SK-N-SH (cell line): ENCODE data around the gene CIB4. TPM values are rescaled to one million over a fixed set of nuclear protein-coding genes. Genes with fewer than 3 reads are reported as not detected.

Experiments used
- CTCF ChIA-PET: fragments of 300-600, 350-600 bp; formaldehyde crosslinking; extraction: SDS; loops from one replicate; lab custom pipeline; 2021; lab: Yijun Ruan, JAX
- POLR2A ChIA-PET: fragments of 350-600 bp; sonication (Branson Sonifier 250); formaldehyde crosslinking; extraction: SDS; loops from one replicate; lab custom pipeline; 2020; ENCODE audit warnings: antibody characterized with exemption, inconsistent platforms; lab: Yijun Ruan, JAX
- DNase-seq: peaks from one replicate; pipeline ENCODE4 v3.0.0; 2012
- H2AFZ ChIP-seq: fragments of 200-600 bp; sonication (generic); 2 replicates; pipeline ENCODE4 v1.8.1; 2016; ENCODE audit warnings: antibody characterized with exemption, mild to moderate bottlenecking, low read depth
- H3F3A ChIP-seq: fragments of 200-600 bp; sonication (generic); replicated peaks from 2 replicates; pipeline ENCODE3; 2016; ENCODE audit warnings: antibody characterized with exemption, mild to moderate bottlenecking; ENCODE audit not compliant: insufficient read depth
- H3K27ac ChIP-seq, 2 experiments: fragments of 200-500 bp in 1 of 2; fragments of 200-600 bp in 1 of 2; sonication (Bioruptor generic) in 1 of 2; sonication (generic), shearing (Covaris generic) in 1 of 2; 2 replicates each; pipeline versions ENCODE4 v1.5.1 to v1.6.1; 2014 to 2016; ENCODE audit warnings: low read depth in 2 of 2, inconsistent platforms in 1 of 2, low read length in 1 of 2, mild to moderate bottlenecking in 1 of 2, mixed read lengths in 1 of 2
- H3K27me3 ChIP-seq: fragments of 200-600 bp; sonication (generic), shearing (Covaris generic); 2 replicates; pipeline ENCODE4 v1.6.1; 2016; ENCODE audit warnings: mixed run types; ENCODE audit not compliant: insufficient read depth
- H3K36me3 ChIP-seq, 2 experiments: fragments of 200-500 bp in 1 of 2; fragments of 200-600 bp in 1 of 2; sonication (Bioruptor generic) in 1 of 2; sonication (generic) in 1 of 2; replicated peaks in 1 of 2; 2 replicates each; pipeline versions ENCODE3 to v1.5.1; 2014 to 2016; ENCODE audit warnings: low read length in 1 of 2, mild to moderate bottlenecking in 1 of 2; ENCODE audit not compliant: insufficient read depth in 2 of 2, control insufficient read depth in 1 of 2
- H3K4me1 ChIP-seq, 2 experiments: fragments of 200-500 bp in 1 of 2; fragments of 200-600 bp in 1 of 2; sonication (Bioruptor generic) in 1 of 2; sonication (generic), shearing (Covaris generic) in 1 of 2; 2 replicates each; pipeline versions ENCODE4 v1.5.1 to v1.6.1; 2014 to 2016; ENCODE audit warnings: low read depth in 1 of 2, low read length in 1 of 2, mixed run types in 1 of 2; ENCODE audit not compliant: insufficient read depth in 2 of 2, control insufficient read depth in 1 of 2
- H3K4me2 ChIP-seq: fragments of 200-600 bp; sonication (generic), shearing (Covaris generic); 2 replicates; pipeline ENCODE4 v1.6.1; 2017; ENCODE audit warnings: mixed run types
- H3K4me3 ChIP-seq, 2 experiments: fragments of 200-500 bp in 1 of 2; fragments of 200-600 bp in 1 of 2; sonication (Bioruptor generic) in 1 of 2; sonication (generic), shearing (Covaris generic) in 1 of 2; 2 replicates each; pipeline versions ENCODE4 v1.5.1 to v1.8.1; 2014 to 2016; ENCODE audit warnings: low read depth in 2 of 2, inconsistent platforms in 1 of 2, low read length in 1 of 2, mild to moderate bottlenecking in 1 of 2, mixed read lengths in 1 of 2, moderate library complexity in 1 of 2
- H3K79me2 ChIP-seq: fragments of 200-600 bp; sonication (generic); 2 replicates; pipeline ENCODE4 v1.8.1; 2017; ENCODE audit warnings: mild to moderate bottlenecking; ENCODE audit not compliant: insufficient read depth
- H3K9ac ChIP-seq: fragments of 200-600 bp; sonication (generic); 2 replicates; pipeline ENCODE4 v1.6.1; 2017; ENCODE audit warnings: mixed run types
- H3K9me2 ChIP-seq: fragments of 200-600 bp; sonication (generic); 2 replicates; pipeline ENCODE4 v1.6.1; 2017; ENCODE audit warnings: mixed run types
- H3K9me3 ChIP-seq: fragments of 200-600 bp; sonication (generic); 2 replicates; pipeline ENCODE4 v1.6.1; 2017; ENCODE audit warnings: mixed run types, mild to moderate bottlenecking, moderate library complexity
- H4K20me1 ChIP-seq: fragments of 200-600 bp; sonication (generic); 2 replicates; pipeline ENCODE4 v1.6.1; 2017; ENCODE audit warnings: mild to moderate bottlenecking, mixed run types; ENCODE audit not compliant: insufficient read depth
- CHD2 ChIP-seq: fragments of 150-350 bp; IDR thresholded peaks from 2 replicates; pipeline ENCODE4 v1.6.1; 2018; ENCODE audit warnings: low read length; ENCODE audit not compliant: partially characterized antibody
- ELF1 ChIP-seq: IDR thresholded peaks from 2 replicates; pipeline ENCODE4 v1.4.0; 2012
- FOXJ3 ChIP-seq: sonication (generic); formaldehyde crosslinking; IDR thresholded peaks from 2 replicates; pipeline ENCODE4 v1.5.1; 2020; ENCODE audit warnings: mild to moderate bottlenecking, missing genetic modification reagents
- MEF2A ChIP-seq: IDR thresholded peaks from 2 replicates; pipeline ENCODE4 v1.4.0; 2012; ENCODE audit warnings: low read depth, borderline replicate concordance
- MXI1 ChIP-seq: IDR thresholded peaks from 2 replicates; pipeline ENCODE4 v1.6.1; 2012; ENCODE audit warnings: mild to moderate bottlenecking, low read depth, low read length, improper control_type of control experiment
- NFIC ChIP-seq: IDR thresholded peaks from 2 replicates; pipeline ENCODE4 v1.4.0; 2012; ENCODE audit warnings: borderline replicate concordance
- NRF1 ChIP-seq: IDR thresholded peaks from 2 replicates; pipeline ENCODE4 v1.6.1; 2012; ENCODE audit warnings: low read depth, mild to moderate bottlenecking, low read length
- POLR2AphosphoS5 ChIP-seq: IDR thresholded peaks from 2 replicates; pipeline ENCODE4 v1.6.1; 2012; ENCODE audit warnings: low read depth, low read length
- RFX5 ChIP-seq: IDR thresholded peaks from 2 replicates; pipeline ENCODE4 v1.6.1; 2012; ENCODE audit warnings: mild to moderate bottlenecking, improper control_type of control experiment, low read length
- SIN3A ChIP-seq: IDR thresholded peaks from 2 replicates; pipeline ENCODE4 v1.6.1; 2012; ENCODE audit warnings: low read depth, mild to moderate bottlenecking, low read length, moderate library complexity, borderline replicate concordance
- SMC3 ChIP-seq: IDR thresholded peaks from 2 replicates; pipeline ENCODE4 v1.6.1; 2012; ENCODE audit warnings: low read depth, low read length, improper control_type of control experiment
- TAF1 ChIP-seq: IDR thresholded peaks from 2 replicates; pipeline ENCODE4 v1.6.1; 2012; ENCODE audit warnings: low read depth, mild to moderate bottlenecking, low read length, moderate library complexity, borderline replicate concordance
- WGBS: methylation state at CpG from one replicate; pipeline ENCODE4 v1.1.6; 2017; ENCODE audit warnings: low lambda C conversion rate; 5-methylcytosine and 5-hydroxymethylcytosine counted together
- polyA plus RNA-seq, 3 experiments: library from polyadenylated mRNA; depleted of rRNA; stranded (reverse); fragments of >200 nt; gene quantifications; 2 replicates each; pipeline ENCODE4 v1.2.3, GENCODE V29; 2012
- TF ChIP-seq, protein P1 (sequence below): IDR thresholded peaks from 2 replicates; pipeline ENCODE4 v1.4.0; 2012; ENCODE audit warnings: low read depth, borderline replicate concordance
- TF ChIP-seq, protein P2 (sequence below): IDR thresholded peaks from 2 replicates; pipeline ENCODE4 v1.6.1; 2012; ENCODE audit warnings: mild to moderate bottlenecking, low read depth, low read length, moderate library complexity
- TF ChIP-seq, protein P3 (sequence below): IDR thresholded peaks from 2 replicates; pipeline ENCODE4 v1.4.0; 2012; ENCODE audit warnings: low read depth, borderline replicate concordance
- TF ChIP-seq, protein P4 (sequence below): IDR thresholded peaks from 2 replicates; pipeline ENCODE4; 2012

CIB4 gene
- polyA plus RNA-seq, 1 of the 3 experiments (the other 2 are of a cell fraction): not detected

DNA sequence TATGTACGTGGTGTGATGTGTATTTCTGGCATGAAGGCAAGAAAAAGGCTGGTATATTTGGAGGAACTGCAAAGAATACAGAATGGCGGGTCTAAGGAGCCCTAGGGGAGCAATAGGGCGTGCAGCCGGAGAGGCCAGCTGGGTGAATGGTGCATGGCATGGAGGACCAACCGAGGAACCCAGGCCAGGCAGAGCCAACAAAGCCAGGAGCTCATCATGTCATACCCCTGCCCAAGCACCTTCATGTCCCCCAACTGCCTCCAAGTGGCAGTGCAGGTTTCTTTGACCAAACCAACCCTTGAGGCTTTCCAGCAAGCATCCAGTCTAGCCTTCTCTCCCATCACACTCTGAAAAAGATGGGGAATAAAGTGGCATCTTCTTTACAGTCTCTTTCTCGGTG is 42.4 kb upstream of the CIB4 start:
- no peaks in the 10 kb centered on the region for H3K36me3 ChIP-seq
- TF ChIP-seq SMC3 (no peak), POLR2AphosphoS5 (no peak), CHD2 (no peak), RFX5 (no peak), MXI1 (no peak), ELF1 (no peak), MEF2A (no peak), NFIC (no peak), SIN3A (no peak), FOXJ3 (no peak), TAF1 (no peak), NRF1 (no peak)
- TF ChIP-seq, protein P1, sequence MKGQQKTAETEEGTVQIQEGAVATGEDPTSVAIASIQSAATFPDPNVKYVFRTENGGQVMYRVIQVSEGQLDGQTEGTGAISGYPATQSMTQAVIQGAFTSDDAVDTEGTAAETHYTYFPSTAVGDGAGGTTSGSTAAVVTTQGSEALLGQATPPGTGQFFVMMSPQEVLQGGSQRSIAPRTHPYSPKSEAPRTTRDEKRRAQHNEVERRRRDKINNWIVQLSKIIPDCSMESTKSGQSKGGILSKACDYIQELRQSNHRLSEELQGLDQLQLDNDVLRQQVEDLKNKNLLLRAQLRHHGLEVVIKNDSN: no peak
- TF ChIP-seq, protein P2, sequence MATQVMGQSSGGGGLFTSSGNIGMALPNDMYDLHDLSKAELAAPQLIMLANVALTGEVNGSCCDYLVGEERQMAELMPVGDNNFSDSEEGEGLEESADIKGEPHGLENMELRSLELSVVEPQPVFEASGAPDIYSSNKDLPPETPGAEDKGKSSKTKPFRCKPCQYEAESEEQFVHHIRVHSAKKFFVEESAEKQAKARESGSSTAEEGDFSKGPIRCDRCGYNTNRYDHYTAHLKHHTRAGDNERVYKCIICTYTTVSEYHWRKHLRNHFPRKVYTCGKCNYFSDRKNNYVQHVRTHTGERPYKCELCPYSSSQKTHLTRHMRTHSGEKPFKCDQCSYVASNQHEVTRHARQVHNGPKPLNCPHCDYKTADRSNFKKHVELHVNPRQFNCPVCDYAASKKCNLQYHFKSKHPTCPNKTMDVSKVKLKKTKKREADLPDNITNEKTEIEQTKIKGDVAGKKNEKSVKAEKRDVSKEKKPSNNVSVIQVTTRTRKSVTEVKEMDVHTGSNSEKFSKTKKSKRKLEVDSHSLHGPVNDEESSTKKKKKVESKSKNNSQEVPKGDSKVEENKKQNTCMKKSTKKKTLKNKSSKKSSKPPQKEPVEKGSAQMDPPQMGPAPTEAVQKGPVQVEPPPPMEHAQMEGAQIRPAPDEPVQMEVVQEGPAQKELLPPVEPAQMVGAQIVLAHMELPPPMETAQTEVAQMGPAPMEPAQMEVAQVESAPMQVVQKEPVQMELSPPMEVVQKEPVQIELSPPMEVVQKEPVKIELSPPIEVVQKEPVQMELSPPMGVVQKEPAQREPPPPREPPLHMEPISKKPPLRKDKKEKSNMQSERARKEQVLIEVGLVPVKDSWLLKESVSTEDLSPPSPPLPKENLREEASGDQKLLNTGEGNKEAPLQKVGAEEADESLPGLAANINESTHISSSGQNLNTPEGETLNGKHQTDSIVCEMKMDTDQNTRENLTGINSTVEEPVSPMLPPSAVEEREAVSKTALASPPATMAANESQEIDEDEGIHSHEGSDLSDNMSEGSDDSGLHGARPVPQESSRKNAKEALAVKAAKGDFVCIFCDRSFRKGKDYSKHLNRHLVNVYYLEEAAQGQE: no peak
- TF ChIP-seq, protein P3, sequence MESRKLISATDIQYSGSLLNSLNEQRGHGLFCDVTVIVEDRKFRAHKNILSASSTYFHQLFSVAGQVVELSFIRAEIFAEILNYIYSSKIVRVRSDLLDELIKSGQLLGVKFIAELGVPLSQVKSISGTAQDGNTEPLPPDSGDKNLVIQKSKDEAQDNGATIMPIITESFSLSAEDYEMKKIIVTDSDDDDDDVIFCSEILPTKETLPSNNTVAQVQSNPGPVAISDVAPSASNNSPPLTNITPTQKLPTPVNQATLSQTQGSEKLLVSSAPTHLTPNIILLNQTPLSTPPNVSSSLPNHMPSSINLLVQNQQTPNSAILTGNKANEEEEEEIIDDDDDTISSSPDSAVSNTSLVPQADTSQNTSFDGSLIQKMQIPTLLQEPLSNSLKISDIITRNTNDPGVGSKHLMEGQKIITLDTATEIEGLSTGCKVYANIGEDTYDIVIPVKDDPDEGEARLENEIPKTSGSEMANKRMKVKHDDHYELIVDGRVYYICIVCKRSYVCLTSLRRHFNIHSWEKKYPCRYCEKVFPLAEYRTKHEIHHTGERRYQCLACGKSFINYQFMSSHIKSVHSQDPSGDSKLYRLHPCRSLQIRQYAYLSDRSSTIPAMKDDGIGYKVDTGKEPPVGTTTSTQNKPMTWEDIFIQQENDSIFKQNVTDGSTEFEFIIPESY: no peak
- TF ChIP-seq, protein P4, sequence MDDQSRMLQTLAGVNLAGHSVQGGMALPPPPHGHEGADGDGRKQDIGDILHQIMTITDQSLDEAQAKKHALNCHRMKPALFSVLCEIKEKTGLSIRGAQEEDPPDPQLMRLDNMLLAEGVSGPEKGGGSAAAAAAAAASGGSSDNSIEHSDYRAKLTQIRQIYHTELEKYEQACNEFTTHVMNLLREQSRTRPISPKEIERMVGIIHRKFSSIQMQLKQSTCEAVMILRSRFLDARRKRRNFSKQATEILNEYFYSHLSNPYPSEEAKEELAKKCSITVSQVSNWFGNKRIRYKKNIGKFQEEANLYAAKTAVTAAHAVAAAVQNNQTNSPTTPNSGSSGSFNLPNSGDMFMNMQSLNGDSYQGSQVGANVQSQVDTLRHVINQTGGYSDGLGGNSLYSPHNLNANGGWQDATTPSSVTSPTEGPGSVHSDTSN: no peak
- TF ChIP-seq, all 33 proteins: peak for 0
- H4K20me1 ChIP-seq: no peaks in the 10 kb centered on the region
- no peak overlapping the region for H2AFZ ChIP-seq
- no peak overlapping the region for H3K4me3 ChIP-seq
- H3K27ac ChIP-seq: no peak overlapping the region
- no peaks in the 10 kb centered on the region for H3K79me2 ChIP-seq
- no peak overlapping the region for H3K9ac ChIP-seq
- no peak for DNase-seq
- H3K27me3 ChIP-seq: peaks cover 67% of the 10 kb centered on the region
- 53% methylated on average over 6 of the region's 6 CpGs for WGBS
- no peaks in the 10 kb centered on the region for H3K9me2 ChIP-seq
- peaks cover 0 to 49% of the 10 kb centered on the region in 2 experiments; a peak in 2 of 4 replicates for H3K4me1 ChIP-seq
- ChIA-PET POLR2A (interaction anchor here (0.8 kb wide), 1 partner anchor 71 kb away, joined by 3 read pairs; no protein-coding TSS in a partner anchor), CTCF (interaction anchor here (0.9 to 4.4 kb wide), 6 partner anchors 16 to 78 kb away, joined by 3 to 32 read pairs (median 6); no protein-coding TSS in a partner anchor)
- H3F3A ChIP-seq: no peaks in the 10 kb centered on the region
- no peak overlapping the region for H3K4me2 ChIP-seq
- H3K9me3 ChIP-seq: no peaks in the 10 kb centered on the region
